Measurements from ENCODE around the gene TMEM51.

The TMEM51 gene

DNA sequence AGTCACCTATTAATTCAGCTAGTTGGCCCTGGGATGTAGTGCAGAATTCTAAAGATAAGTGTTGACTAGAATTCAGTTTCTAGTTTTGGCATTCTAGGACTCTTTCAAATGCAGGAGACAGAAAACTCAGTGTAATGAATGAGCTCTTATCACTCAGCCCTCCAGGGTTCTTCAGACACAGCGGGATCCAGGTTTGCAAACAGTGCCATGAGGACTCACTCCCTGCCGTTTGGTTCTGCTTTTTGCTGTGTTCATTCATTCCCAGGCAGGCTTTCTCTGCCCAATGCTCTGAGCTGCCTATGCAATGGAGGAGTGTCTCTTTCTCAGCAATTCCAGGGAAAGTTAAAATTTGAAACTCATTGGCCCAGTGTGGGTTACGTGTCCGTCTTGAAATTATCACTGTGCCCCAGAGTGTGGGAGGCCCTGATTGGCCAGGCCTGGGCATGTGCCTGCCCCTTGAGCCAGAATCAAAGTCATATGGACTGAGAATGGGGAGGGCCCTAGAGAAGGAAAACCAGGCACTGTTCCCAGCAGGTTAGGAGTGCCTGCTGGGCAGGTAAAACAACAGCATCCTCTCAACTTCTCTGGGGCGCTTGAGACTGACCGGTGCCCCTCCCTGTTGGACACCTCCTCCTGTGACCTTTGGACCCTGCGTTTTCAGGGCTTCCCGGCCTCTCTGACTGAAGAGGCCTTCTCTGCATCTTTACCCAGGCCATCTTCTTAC lies 43.4 kb downstream of the TMEM51 start:
- no peak for DNase-seq (ENCODE audit: low read depth)

GRCh38 chr1:15197591-15198447 lies 44.3 kb downstream of the TMEM51 start:
- DNase-seq (ENCODE audit: low read depth): no peak

- no peak for DNase-seq (ENCODE audit: low read depth)
These were observed 45.1 kb downstream of the TMEM51 start for GRCh38 chr1:15198684-15199083.

DNA sequence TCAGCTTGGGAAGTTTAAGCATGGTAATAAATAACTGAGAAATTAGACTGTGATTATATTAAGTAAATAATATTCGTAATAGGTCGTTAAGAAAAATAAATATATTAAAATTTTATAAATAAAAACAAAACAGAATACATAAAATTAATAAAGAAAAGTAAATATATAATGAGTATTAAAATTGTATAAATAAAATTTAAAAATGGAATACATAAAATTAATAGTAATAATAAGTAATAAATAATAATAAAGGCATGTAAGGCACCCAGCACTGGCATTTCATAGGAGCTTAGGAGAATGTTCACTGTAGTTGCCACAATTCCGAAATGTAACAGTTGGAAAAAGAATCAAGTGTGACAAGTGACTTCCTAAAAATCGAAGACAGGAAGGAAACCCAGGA lies 47.7 kb downstream of the TMEM51 start:
- DNase-seq (ENCODE audit: low read depth): no peak

- no peak for DNase-seq (ENCODE audit: low read depth)
These were observed 48.5 kb downstream of the TMEM51 start for GRCh38 chr1:15201849-15202551.

GRCh38 chr1:15204931-15205330 lies 51.4 kb downstream of the TMEM51 start:
- no peak for DNase-seq (ENCODE audit: low read depth)

- no peak for DNase-seq (ENCODE audit: low read depth)
These were observed 52.2 kb downstream of the TMEM51 start for GRCh38 chr1:15205586-15206346.

GRCh38 chr1:15206418-15207030 lies 53.0 kb downstream of the TMEM51 start:
- DNase-seq (ENCODE audit: low read depth): no peak

GRCh38 chr1:15207031-15207828 lies 53.7 kb downstream of the TMEM51 start:
- no peak for DNase-seq (ENCODE audit: low read depth)

- DNase-seq (ENCODE audit: low read depth): no peak
These were observed 54.4 kb downstream of the TMEM51 start for GRCh38 chr1:15207829-15208429.

- DNase-seq (ENCODE audit: low read depth): no peak
These were observed 57.3 kb downstream of the TMEM51 start for GRCh38 chr1:15210651-15211375.

DNA sequence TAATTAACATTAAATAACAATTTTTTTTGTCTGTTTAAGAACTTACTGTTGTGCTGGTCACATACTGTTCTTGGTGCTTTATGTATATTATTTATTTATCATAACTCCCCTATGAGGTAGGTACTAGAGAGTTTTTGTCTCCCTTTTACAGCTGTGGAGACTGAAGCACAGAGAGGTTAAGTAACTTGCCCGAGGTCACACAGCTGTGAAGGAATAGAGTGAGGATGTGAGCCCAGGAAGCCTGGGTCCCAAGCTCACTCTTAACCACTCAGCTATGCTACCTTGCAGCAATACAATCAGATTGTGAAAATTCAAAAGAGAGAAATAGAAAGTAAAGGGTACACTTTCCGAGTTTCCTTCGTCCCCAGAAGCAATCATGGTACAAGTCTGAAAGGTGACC lies 57.9 kb downstream of the TMEM51 start:
- DNase-seq (ENCODE audit: low read depth): no peak

- no peak for DNase-seq (ENCODE audit: low read depth)
These were observed 58.8 kb downstream of the TMEM51 start for GRCh38 chr1:15212216-15212953.

DNA sequence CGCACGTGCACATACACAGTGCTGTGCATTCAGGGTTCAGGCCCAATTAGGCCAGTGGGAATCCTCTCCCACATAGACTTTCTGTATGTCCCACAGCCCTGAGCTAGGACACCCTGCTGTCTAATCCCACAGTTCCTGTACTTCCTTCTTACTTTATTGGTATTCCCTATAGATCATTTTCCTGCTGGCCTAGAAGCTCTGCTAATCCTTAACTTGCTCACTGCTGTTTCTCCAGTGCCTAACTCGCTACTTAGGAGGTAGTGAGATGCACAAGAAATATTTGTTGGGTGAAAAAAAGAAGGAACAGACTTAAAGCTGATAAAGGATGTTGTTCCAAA lies 59.4 kb downstream of the TMEM51 start:
- DNase-seq (ENCODE audit: low read depth): no peak

DNA sequence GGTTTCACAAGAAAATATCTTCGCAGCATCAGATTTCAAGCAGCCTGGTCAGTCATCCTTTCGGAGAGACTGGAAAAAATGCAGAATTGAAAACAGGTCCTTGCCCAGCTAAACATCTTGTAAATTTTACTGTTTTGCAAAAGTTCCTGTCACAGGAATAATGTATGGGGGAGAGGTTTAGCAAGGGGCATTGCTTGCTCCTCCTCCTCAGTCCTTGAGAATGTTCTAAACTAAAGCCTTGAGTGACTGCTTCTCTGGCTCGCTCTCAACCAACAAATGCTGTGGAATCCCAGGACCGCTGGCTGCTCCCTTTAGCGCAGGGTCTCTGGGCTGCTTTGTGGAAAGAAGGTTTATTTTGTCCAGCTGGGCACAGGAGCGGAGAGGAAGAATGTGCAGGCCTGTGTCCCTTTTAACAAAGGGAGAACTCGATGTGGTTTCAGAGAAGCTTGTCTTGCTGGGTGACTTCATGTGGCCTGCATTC lies 59.8 kb downstream of the TMEM51 start:
- no peak for DNase-seq (ENCODE audit: low read depth)

DNA sequence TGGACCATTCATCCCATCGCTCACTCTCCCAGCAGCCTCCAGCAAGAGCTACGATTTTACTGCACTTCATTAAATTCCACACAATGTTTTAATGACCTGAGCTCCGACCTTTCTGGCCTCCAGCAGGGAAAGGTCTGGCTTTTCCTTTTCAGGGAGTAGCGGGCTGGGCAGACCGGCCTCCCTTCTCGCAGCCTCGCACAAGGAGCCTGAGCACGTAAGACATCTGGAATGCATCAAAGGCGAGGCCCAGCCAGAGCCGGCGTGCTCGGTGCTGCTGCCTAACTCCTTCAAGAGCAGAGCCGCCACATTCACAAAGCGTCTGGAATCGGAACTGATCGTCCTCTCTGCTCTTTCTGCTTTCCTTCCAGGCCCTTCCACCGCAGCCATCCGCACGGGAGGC lies 61.0 kb downstream of the TMEM51 start:
- DNase-seq (ENCODE audit: low read depth): no peak

DNA sequence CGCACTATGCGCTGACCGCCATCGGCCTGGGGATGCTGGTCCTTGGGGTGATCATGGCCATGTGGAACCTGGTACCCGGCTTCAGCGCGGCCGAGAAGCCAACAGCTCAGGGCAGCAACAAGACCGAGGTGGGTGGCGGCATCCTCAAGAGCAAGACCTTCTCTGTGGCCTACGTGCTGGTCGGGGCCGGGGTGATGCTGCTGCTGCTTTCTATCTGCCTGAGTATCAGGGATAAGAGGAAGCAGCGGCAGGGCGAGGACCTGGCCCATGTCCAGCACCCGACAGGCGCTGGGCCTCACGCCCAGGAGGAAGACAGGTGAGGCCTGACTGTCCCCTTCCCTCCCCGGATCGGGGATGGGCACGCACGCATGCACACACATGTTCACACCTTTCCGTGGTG lies 61.6 kb downstream of the TMEM51 start:
- no peak for DNase-seq (ENCODE audit: low read depth)

- no peak for DNase-seq (ENCODE audit: low read depth)
These were observed 64.1 kb downstream of the TMEM51 start for GRCh38 chr1:15217654-15218053.
